DMS114 treated with DMSO at 0.1 percent for 48 hours (cell line): Measurements from ENCODE around the gene EFEMP1.

Experiments used
- DNase-seq: peaks from one replicate; lab custom pipeline; 2025; ENCODE audit not compliant: unreplicated experiment; lab: John Stamatoyannopoulos, UW

Gene EFEMP1

GRCh38 chr2:55923091-55923981 is at the start of gene EFEMP1:
Gene EFEMP1, minus strand, starts transcription at chr2:55923782. Its CDS starts 1,342 bp downstream, at chr2:55922440.
- DNase-seq = no peak

- DNase-seq = no peak
Measured at GRCh38 chr2:55970500-55970899, 46.9 kb upstream of the EFEMP1 start.

GRCh38 chr2:55968941-55969340 is 45.4 kb upstream of the EFEMP1 start:
- DNase-seq = no peak

GRCh38 chr2:55966401-55967118 is 43.0 kb upstream of the EFEMP1 start:
- no peak for DNase-seq

- no peak for DNase-seq
Measured at GRCh38 chr2:55965966-55966365, 42.4 kb upstream of the EFEMP1 start.

- no peak for DNase-seq
Measured at GRCh38 chr2:55965276-55965675, 41.7 kb upstream of the EFEMP1 start.

- no peak for DNase-seq
Measured at GRCh38 chr2:55962915-55963314, 39.3 kb upstream of the EFEMP1 start.

GRCh38 chr2:55961318-55961911 is 37.8 kb upstream of the EFEMP1 start:
- peak; percentile 31 for DNase-seq

GRCh38 chr2:55958756-55959155 is 35.2 kb upstream of the EFEMP1 start:
- no peak for DNase-seq

GRCh38 chr2:55957142-55957541 is 33.6 kb upstream of the EFEMP1 start:
- no peak for DNase-seq

- no peak for DNase-seq
Measured at GRCh38 chr2:55954306-55955035, 30.9 kb upstream of the EFEMP1 start.

GRCh38 chr2:55952415-55952814 is 28.8 kb upstream of the EFEMP1 start:
- no peak for DNase-seq

- no peak for DNase-seq
Measured at GRCh38 chr2:55951533-55951932, 28.0 kb upstream of the EFEMP1 start.

GRCh38 chr2:55949613-55950012 is 26.0 kb upstream of the EFEMP1 start:
- DNase-seq = no peak

GRCh38 chr2:55949211-55949610 is 25.6 kb upstream of the EFEMP1 start:
- DNase-seq = no peak

- DNase-seq = no peak
Measured at GRCh38 chr2:55948176-55948923, 24.8 kb upstream of the EFEMP1 start.

- DNase-seq = no peak
Measured at GRCh38 chr2:55947752-55948151, 24.2 kb upstream of the EFEMP1 start.

- no peak for DNase-seq
Measured at GRCh38 chr2:55946793-55947192, 23.2 kb upstream of the EFEMP1 start.

GRCh38 chr2:55943466-55943865 is 19.9 kb upstream of the EFEMP1 start:
- DNase-seq = no peak

GRCh38 chr2:55936351-55936750 is 12.8 kb upstream of the EFEMP1 start:
- no peak for DNase-seq
